ENCODE results near the gene CYB561D1.
A peak's percentile ranks its signal among the peaks of the same experiment; 100 is the strongest.
"Not testable (repeated sequence)": the region's sequence is repeated elsewhere in the genome, so short reads cannot be mapped to it uniquely, and the experiment has no call there.

CYB561D1 gene

DNA sequence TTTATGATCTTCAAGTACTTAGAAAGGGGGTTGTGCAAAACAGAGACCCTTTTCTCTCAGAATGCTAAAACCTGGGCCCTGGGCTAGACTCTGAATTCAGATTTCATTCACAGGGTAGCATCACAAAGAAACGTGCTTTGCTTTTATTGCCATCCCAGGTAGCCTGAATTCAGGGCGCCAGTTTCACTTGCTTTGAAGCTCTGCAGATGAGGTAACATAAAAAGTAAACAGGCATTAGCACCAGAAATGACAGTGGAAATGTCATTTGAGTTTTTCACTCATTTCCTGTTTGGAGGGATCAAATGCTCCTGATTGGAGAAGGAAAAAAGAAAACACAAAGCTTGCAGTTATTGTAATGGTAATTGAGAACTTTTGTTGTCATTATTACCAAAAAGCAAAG, 25.0 kb upstream of the CYB561D1 start:
- Histone ChIP-seq H3K27ac (ENCODE audit: low read length) (peak overlapping the region; percentile 31), H3K36me3 (ENCODE audit: control insufficient read depth in 2 of 2, insufficient read depth in 2 of 2, low read length in 2 of 2) (no peaks in the 10 kb centered on the region), H3K4me1 (ENCODE audit: control insufficient read depth, insufficient read depth, low read length) (peaks cover 7% of the 10 kb centered on the region), H3K9ac (ENCODE audit: low read length in 2 of 2) (no peak overlapping the region), H3K27me3 (ENCODE audit: control insufficient read depth in 1 of 2, insufficient read depth in 2 of 2, low read length in 2 of 2) (peaks cover 0 to 3% of the 10 kb centered on the region in 2 donors), H3K9me3 (ENCODE audit: control insufficient read depth in 2 of 2, low read length in 2 of 2) (no peaks in the 10 kb centered on the region), H3K4me3 (ENCODE audit: low read length in 2 of 2) (no peak overlapping the region)

GRCh38 chr1:109470245-109470644, 23.6 kb upstream of the CYB561D1 start:
- H3K9me3 ChIP-seq (ENCODE audit: control insufficient read depth in 2 of 2, low read length in 2 of 2): no peaks in the 10 kb centered on the region
- H3K4me3 ChIP-seq (ENCODE audit: low read length in 2 of 2): no peak overlapping the region
- peaks cover 0 to under 1% of the 10 kb centered on the region in 2 donors for H3K36me3 ChIP-seq (ENCODE audit: control insufficient read depth in 2 of 2, insufficient read depth in 2 of 2, low read length in 2 of 2)
- H3K9ac ChIP-seq (ENCODE audit: low read length in 2 of 2): no peak overlapping the region
- H3K27me3 ChIP-seq (ENCODE audit: control insufficient read depth in 1 of 2, insufficient read depth in 2 of 2, low read length in 2 of 2): peaks cover 0 to 3% of the 10 kb centered on the region in 2 donors
- H3K4me1 ChIP-seq (ENCODE audit: control insufficient read depth, insufficient read depth, low read length): peaks cover 4% of the 10 kb centered on the region
- no peak overlapping the region for H3K27ac ChIP-seq (ENCODE audit: low read length)

DNA sequence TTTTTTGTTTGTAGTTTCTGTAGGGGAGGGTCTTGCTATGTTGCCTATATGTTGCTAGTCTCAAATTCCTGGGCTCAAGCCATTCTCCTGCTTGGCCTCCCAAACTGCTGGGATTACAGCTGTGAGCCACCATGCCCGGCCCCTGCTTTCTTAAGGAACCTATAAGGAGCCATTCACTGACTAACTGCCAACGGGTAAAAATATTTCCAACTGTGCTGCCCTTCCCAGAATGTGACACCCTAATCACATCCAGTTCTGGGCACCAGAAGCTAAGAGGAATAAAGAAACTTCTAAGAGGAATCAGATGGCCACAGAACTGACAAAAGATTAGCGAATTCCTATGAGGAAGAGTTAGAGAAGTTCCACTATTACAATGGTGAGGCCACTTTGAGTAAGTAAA, 21.1 kb upstream of the CYB561D1 start:
- Histone ChIP-seq H3K4me1 (ENCODE audit: control insufficient read depth, insufficient read depth, low read length) (no peaks in the 10 kb centered on the region), H3K9ac (ENCODE audit: low read length in 2 of 2) (no peak overlapping the region), H3K27ac (ENCODE audit: low read length) (no peak overlapping the region), H3K27me3 (ENCODE audit: control insufficient read depth in 1 of 2, insufficient read depth in 2 of 2, low read length in 2 of 2) (no peaks in the 10 kb centered on the region), H3K4me3 (ENCODE audit: low read length in 2 of 2) (no peak overlapping the region), H3K36me3 (ENCODE audit: control insufficient read depth in 2 of 2, insufficient read depth in 2 of 2, low read length in 2 of 2) (peaks cover 11 to 18% of the 10 kb centered on the region in 2 donors), H3K9me3 (ENCODE audit: control insufficient read depth in 2 of 2, low read length in 2 of 2) (no peaks in the 10 kb centered on the region)

DNA sequence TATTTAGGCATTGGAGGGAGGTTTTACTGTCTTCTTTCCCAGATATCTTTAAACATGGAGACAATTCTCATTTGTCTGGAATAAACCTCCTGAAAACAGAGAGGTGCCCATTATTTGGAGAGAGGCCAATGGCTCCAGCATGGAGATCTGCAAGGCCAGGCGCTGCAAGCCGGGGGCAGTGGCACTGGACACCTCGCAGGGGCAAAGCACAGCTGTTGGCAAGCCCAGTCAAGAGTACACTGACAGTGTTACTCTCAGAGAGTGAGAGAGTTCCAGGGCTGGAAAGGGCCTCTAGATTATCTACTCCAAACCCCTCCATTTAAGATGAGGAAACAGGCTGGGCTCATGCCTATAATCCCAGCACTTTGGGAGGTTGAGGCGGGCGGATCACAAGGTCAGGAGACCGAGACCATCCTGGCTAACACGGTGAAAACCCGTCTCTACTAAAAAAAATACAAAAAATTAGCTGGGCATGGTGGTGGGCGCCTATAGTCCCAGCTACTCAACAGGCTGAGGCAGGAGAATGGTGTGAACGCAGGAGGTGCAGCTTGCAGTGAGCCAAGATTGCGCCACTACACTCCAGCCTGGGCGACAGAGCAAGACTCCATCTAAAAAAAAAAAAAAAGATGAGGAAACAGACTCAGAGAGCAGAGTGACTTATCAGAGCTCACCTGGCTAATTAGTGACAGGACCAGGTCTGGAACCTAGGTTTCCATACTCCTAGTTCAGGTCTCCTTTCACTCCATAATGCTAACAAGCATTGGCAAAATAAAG, 20.4 kb upstream of the CYB561D1 start:
- not testable (repeated sequence) for H3K4me1 ChIP-seq (ENCODE audit: control insufficient read depth, insufficient read depth, low read length); H3K4me3 ChIP-seq (ENCODE audit: low read length in 2 of 2); H3K27ac ChIP-seq (ENCODE audit: low read length); H3K9ac ChIP-seq (ENCODE audit: low read length in 2 of 2); H3K27me3 ChIP-seq (ENCODE audit: control insufficient read depth in 1 of 2, insufficient read depth in 2 of 2, low read length in 2 of 2); H3K9me3 ChIP-seq (ENCODE audit: control insufficient read depth in 2 of 2, low read length in 2 of 2)
- H3K36me3 ChIP-seq (ENCODE audit: control insufficient read depth in 2 of 2, insufficient read depth in 2 of 2, low read length in 2 of 2): peaks cover 15 to 18% of the 10 kb centered on the region in 2 donors

DNA sequence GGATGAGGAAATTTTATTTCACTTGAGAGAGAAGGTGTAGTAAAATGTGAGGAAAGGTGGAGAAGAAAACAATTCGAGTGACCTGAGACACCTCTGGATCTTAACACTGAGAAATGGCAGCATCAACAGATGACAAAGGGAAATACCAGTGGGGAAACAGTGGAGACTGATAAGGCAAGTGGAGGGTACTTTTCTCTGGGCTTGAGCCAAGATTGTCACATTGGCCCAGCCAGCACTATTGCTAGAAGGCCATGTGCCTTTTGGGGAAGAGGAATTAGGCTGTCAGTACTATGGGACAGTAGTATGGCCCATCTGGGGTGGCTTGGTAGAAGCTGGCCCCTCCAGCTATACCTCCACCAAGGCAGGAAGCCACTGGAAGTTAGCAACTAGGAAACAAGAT, 19.2 kb upstream of the CYB561D1 start:
- Histone ChIP-seq H3K9me3 (ENCODE audit: control insufficient read depth in 2 of 2, low read length in 2 of 2) (no peaks in the 10 kb centered on the region), H3K27me3 (ENCODE audit: control insufficient read depth in 1 of 2, insufficient read depth in 2 of 2, low read length in 2 of 2) (no peaks in the 10 kb centered on the region), H3K4me1 (ENCODE audit: control insufficient read depth, insufficient read depth, low read length) (no peaks in the 10 kb centered on the region), H3K4me3 (ENCODE audit: low read length in 2 of 2) (no peak overlapping the region), H3K36me3 (ENCODE audit: control insufficient read depth in 2 of 2, insufficient read depth in 2 of 2, low read length in 2 of 2) (peaks cover 15 to 21% of the 10 kb centered on the region in 2 donors), H3K9ac (ENCODE audit: low read length in 2 of 2) (no peak overlapping the region), H3K27ac (ENCODE audit: low read length) (no peak overlapping the region)

- Histone ChIP-seq H3K36me3 (ENCODE audit: control insufficient read depth in 2 of 2, insufficient read depth in 2 of 2, low read length in 2 of 2) (peaks cover 17 to 21% of the 10 kb centered on the region in 2 donors), H3K4me3 (ENCODE audit: low read length in 2 of 2) (no peak overlapping the region), H3K4me1 (ENCODE audit: control insufficient read depth, insufficient read depth, low read length) (no peaks in the 10 kb centered on the region), H3K27me3 (ENCODE audit: control insufficient read depth in 1 of 2, insufficient read depth in 2 of 2, low read length in 2 of 2) (no peaks in the 10 kb centered on the region), H3K27ac (ENCODE audit: low read length) (no peak overlapping the region), H3K9ac (ENCODE audit: low read length in 2 of 2) (no peak overlapping the region), H3K9me3 (ENCODE audit: control insufficient read depth in 2 of 2, low read length in 2 of 2) (no peaks in the 10 kb centered on the region)
Observed at GRCh38 chr1:109475261-109475660, 18.6 kb upstream of the CYB561D1 start.

DNA sequence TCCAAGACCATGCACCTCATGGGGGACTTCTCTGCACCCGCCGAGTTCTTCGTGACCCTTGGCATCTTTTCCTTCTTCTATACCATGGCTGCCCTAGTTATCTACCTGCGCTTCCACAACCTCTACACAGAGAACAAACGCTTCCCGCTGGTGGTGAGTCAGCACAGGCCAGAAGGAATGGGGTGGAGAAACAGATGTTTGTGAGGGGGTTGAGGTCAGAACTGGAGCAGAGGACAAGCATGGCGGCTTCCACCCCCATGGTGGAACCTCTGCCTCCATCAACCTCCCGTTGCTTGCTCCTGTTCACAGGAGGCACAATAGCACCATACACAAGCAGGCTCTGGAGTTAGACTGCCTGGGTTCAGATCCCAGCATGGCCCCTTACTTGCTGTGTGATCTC, 17.1 kb upstream of the CYB561D1 start:
- no peaks in the 10 kb centered on the region for H3K9me3 ChIP-seq (ENCODE audit: control insufficient read depth in 2 of 2, low read length in 2 of 2)

DNA sequence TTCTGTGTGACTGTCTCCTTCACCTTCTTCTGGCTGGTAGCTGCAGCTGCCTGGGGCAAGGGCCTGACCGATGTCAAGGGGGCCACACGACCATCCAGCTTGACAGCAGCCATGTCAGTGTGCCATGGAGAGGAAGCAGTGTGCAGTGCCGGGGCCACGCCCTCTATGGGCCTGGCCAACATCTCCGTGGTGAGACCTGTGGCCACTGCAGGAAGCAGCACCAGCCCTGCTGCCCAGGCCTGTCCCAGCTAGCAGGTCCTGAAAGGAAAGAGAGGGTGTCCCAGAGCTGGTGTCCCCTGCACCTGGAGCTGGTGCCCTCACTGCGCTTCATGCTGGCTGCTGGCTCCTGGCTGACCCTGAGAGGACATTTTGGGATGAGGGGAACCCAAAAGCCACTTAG, 16.1 kb upstream of the CYB561D1 start:
- H3K27me3 ChIP-seq (ENCODE audit: control insufficient read depth in 1 of 2, insufficient read depth in 2 of 2, low read length in 2 of 2): no peaks in the 10 kb centered on the region
- H3K36me3 ChIP-seq (ENCODE audit: control insufficient read depth in 2 of 2, insufficient read depth in 2 of 2, low read length in 2 of 2): peaks cover 21 to 22% of the 10 kb centered on the region in 2 donors
- H3K4me3 ChIP-seq (ENCODE audit: low read length in 2 of 2): no peak overlapping the region
- H3K9me3 ChIP-seq (ENCODE audit: control insufficient read depth in 2 of 2, low read length in 2 of 2): no peaks in the 10 kb centered on the region
- H3K4me1 ChIP-seq (ENCODE audit: control insufficient read depth, insufficient read depth, low read length): peaks cover under 1% of the 10 kb centered on the region
- H3K9ac ChIP-seq (ENCODE audit: low read length in 2 of 2): no peak overlapping the region
- H3K27ac ChIP-seq (ENCODE audit: low read length): no peak overlapping the region

More for the DNA sequence above, 17.1 kb upstream of the CYB561D1 start:
- Histone ChIP-seq H3K9ac (ENCODE audit: low read length in 2 of 2) (no peak overlapping the region), H3K4me1 (ENCODE audit: control insufficient read depth, insufficient read depth, low read length) (no peaks in the 10 kb centered on the region), H3K27ac (ENCODE audit: low read length) (no peak overlapping the region), H3K36me3 (ENCODE audit: control insufficient read depth in 2 of 2, insufficient read depth in 2 of 2, low read length in 2 of 2) (peaks cover 20 to 21% of the 10 kb centered on the region in 2 donors), H3K27me3 (ENCODE audit: control insufficient read depth in 1 of 2, insufficient read depth in 2 of 2, low read length in 2 of 2) (no peaks in the 10 kb centered on the region), H3K4me3 (ENCODE audit: low read length in 2 of 2) (no peak overlapping the region)

GRCh38 chr1:109478806-109479205, 15.1 kb upstream of the CYB561D1 start:
- H3K4me3 ChIP-seq (ENCODE audit: low read length in 2 of 2): no peak overlapping the region
- H3K9ac ChIP-seq (ENCODE audit: low read length in 2 of 2): no peak overlapping the region
- H3K27me3 ChIP-seq (ENCODE audit: control insufficient read depth in 1 of 2, insufficient read depth in 2 of 2, low read length in 2 of 2): no peaks in the 10 kb centered on the region
- H3K36me3 ChIP-seq (ENCODE audit: control insufficient read depth in 2 of 2, insufficient read depth in 2 of 2, low read length in 2 of 2): peaks cover 21 to 22% of the 10 kb centered on the region in 2 donors
- no peaks in the 10 kb centered on the region for H3K9me3 ChIP-seq (ENCODE audit: control insufficient read depth in 2 of 2, low read length in 2 of 2)
- H3K4me1 ChIP-seq (ENCODE audit: control insufficient read depth, insufficient read depth, low read length): peaks cover 7% of the 10 kb centered on the region
- H3K27ac ChIP-seq (ENCODE audit: low read length): no peak overlapping the region

DNA sequence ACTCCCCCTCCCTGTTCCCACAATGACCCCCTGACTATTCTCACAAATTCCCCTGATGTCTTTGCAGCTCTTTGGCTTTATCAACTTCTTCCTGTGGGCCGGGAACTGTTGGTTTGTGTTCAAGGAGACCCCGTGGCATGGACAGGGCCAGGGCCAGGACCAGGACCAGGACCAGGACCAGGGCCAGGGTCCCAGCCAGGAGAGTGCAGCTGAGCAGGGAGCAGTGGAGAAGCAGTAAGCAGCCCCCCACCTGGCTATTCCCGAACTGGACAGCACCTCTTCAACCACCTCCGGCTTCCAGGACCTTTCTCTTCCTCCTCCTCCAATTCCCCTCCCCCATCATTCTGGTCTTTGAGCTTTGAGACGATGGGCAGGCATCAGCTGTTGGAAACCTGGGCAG, 14.6 kb upstream of the CYB561D1 start:
- peaks cover 9% of the 10 kb centered on the region for H3K4me1 ChIP-seq (ENCODE audit: control insufficient read depth, insufficient read depth, low read length)
- no peak overlapping the region for H3K27ac ChIP-seq (ENCODE audit: low read length)
- no peak overlapping the region for H3K4me3 ChIP-seq (ENCODE audit: low read length in 2 of 2)
- no peaks in the 10 kb centered on the region for H3K9me3 ChIP-seq (ENCODE audit: control insufficient read depth in 2 of 2, low read length in 2 of 2)
- peaks cover 21 to 22% of the 10 kb centered on the region in 2 donors for H3K36me3 ChIP-seq (ENCODE audit: control insufficient read depth in 2 of 2, insufficient read depth in 2 of 2, low read length in 2 of 2)
- H3K27me3 ChIP-seq (ENCODE audit: control insufficient read depth in 1 of 2, insufficient read depth in 2 of 2, low read length in 2 of 2): no peaks in the 10 kb centered on the region
- no peak overlapping the region for H3K9ac ChIP-seq (ENCODE audit: low read length in 2 of 2)

DNA sequence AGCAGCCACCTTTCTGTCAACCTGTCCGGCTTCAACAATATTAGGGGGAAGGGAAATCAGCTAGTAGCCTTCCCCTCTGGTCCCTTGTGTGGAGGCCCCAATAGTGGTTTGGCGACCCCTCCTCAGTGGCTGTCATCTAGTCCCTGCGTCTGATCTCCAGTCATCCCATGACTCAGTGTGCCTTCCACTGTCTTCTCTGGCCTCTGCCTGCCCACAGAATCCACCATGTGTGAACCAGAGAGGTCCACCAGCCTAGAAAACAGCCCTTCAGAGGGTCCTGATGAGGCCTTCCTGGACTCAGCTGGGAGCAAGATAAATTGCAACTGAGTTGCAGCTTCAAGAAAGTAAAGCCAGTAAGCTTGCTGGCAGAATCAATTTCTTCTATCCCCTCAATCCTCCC, 14.0 kb upstream of the CYB561D1 start:
- Histone ChIP-seq H3K9ac (ENCODE audit: low read length in 2 of 2) (no peak overlapping the region), H3K27me3 (ENCODE audit: control insufficient read depth in 1 of 2, insufficient read depth in 2 of 2, low read length in 2 of 2) (no peaks in the 10 kb centered on the region), H3K4me1 (ENCODE audit: control insufficient read depth, insufficient read depth, low read length) (peaks cover 15% of the 10 kb centered on the region), H3K4me3 (ENCODE audit: low read length in 2 of 2) (no peak overlapping the region), H3K36me3 (ENCODE audit: control insufficient read depth in 2 of 2, insufficient read depth in 2 of 2, low read length in 2 of 2) (peaks cover 21 to 22% of the 10 kb centered on the region in 2 donors), H3K27ac (ENCODE audit: low read length) (no peak overlapping the region), H3K9me3 (ENCODE audit: control insufficient read depth in 2 of 2, low read length in 2 of 2) (no peaks in the 10 kb centered on the region)
